Mucosa of descending colon (tissue), 3 donors: ENCODE measurements around the gene PICALM. TPM values are rescaled to one million over a fixed set of nuclear protein-coding genes. Genes with fewer than 3 reads are reported as not detected.
"Not testable (repeated sequence)": the region's sequence is repeated elsewhere in the genome, so short reads cannot be mapped to it uniquely, and the experiment has no call there.

Experiments
- ATAC-seq: fragments of 200-7000 bp; cut with Tn5 transposase; one replicate; pipeline ENCODE4 v1.9.1; 2020; ENCODE audit warnings: mild to moderate bottlenecking, moderate library complexity
- DNase-seq, 3 donors: peaks; one replicate each; pipeline ENCODE4 v3.0.0-alpha.2; 2020
- H3K36me3 ChIP-seq: fragments of 200-600 bp; one replicate; pipeline ENCODE4 v1.8.0; 2021; ENCODE audit warnings: low read depth, mild to moderate bottlenecking
- H3K4me1 ChIP-seq: fragments of 200-600 bp; one replicate; pipeline ENCODE4 v1.8.0; 2021; ENCODE audit warnings: low read depth, mild to moderate bottlenecking
- H3K4me3 ChIP-seq: fragments of 200-600 bp; one replicate; pipeline ENCODE4 v1.8.0; 2021; ENCODE audit warnings: mild to moderate bottlenecking
- H3K9me3 ChIP-seq: fragments of 200-600 bp; one replicate; pipeline ENCODE4 v1.8.0; 2021; ENCODE audit warnings: mild to moderate bottlenecking
- intact Hi-C, 2 donors: fragments of 100-400 bp; cut with DNase I in 1 of 2; cut with micrococcal nuclease in 1 of 2; formaldehyde crosslinking; loops; one replicate each; pipeline versions ENCODE4 v1.11.0 to v1.11.1; 2022; cut with DNase I, micrococcal nuclease
- total RNA-seq, 3 donors: library from RNA; stranded (reverse); fragmentation: NEBNext Ultra II Directional in 2 of 3; extraction: Animal tissue kit (Norgen Biotek cat#: 25700) in 2 of 3; gene quantifications; one replicate each; pipeline versions ENCODE4 v1.2.1 to v1.2.4, GENCODE V29; 2021 to 2023
- TF ChIP-seq, protein P1 (sequence below): fragments of 200-600 bp; IDR thresholded peaks from one replicate; pipeline ENCODE4 v1.8.0; 2022; ENCODE audit warnings: antibody characterized with exemption, mild to moderate bottlenecking
- donor health status: DM: no; HTN: no; CAD: no; lungs with moderate emphysema.
- donor health status: DM: no; HTN: no; CAD: no.
- donor health status: DM: no; HTN: yes; CAD: no.

The PICALM gene
- total RNA-seq, 3 donors from 2014 or later, result 163 to 174 (median 163) TPM

GRCh38 chr11:86115542-86116385 lies 46.9 kb upstream of the PICALM start:
- TF ChIP-seq, protein P1, sequence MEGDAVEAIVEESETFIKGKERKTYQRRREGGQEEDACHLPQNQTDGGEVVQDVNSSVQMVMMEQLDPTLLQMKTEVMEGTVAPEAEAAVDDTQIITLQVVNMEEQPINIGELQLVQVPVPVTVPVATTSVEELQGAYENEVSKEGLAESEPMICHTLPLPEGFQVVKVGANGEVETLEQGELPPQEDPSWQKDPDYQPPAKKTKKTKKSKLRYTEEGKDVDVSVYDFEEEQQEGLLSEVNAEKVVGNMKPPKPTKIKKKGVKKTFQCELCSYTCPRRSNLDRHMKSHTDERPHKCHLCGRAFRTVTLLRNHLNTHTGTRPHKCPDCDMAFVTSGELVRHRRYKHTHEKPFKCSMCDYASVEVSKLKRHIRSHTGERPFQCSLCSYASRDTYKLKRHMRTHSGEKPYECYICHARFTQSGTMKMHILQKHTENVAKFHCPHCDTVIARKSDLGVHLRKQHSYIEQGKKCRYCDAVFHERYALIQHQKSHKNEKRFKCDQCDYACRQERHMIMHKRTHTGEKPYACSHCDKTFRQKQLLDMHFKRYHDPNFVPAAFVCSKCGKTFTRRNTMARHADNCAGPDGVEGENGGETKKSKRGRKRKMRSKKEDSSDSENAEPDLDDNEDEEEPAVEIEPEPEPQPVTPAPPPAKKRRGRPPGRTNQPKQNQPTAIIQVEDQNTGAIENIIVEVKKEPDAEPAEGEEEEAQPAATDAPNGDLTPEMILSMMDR, result no peak
- Histone ChIP-seq H3K36me3 (no peaks in the 10 kb centered on the region), H3K4me1 (no peaks in the 10 kb centered on the region), H3K4me3 (no peak overlapping the region), H3K9me3 (no peaks in the 10 kb centered on the region)
- intact Hi-C loops, result no loop called here
- DNase-seq (no peak), ATAC-seq (no peak)

DNA sequence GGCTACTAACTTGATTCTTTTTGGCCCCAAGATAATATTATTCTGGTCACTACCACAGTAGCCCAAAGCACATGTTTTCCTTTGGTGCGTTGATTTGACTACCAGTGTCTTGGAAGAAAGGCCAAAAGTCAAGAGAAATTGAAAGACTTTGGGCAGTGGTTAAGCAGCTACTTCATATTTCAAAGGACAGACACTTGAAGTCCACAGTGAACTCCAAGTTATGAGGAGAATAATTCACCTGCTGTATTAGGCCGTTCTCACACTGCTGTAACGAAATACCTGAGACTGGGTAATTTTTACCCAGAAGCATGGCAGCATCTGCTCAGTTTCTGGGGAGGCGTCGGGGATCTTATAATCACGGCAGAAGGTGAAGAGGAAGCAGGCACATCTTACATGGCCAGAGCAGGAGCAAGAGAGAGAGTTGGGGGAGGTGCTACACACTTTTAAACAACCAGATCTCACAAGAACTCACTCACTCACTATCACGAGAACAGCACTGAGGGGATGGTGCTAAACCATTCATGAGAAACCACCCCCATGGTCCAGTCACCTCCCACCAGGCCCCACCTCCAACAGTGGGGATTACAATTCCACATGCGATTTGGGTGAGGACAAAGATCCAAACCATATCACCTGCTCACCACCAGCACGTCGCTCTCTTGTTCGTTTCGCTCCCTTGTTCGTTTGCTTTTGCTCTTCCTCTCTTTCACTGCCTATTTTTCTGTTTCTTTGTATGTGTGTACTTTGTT lies 40.2 kb upstream of the PICALM start:
- intact Hi-C loops, result no loop called here
- DNase-seq (no peak), ATAC-seq (no peak)
- no peaks in the 10 kb centered on the region for H3K4me1 ChIP-seq
- no peaks in the 10 kb centered on the region for H3K36me3 ChIP-seq
- no peaks in the 10 kb centered on the region for H3K9me3 ChIP-seq
- TF ChIP-seq, protein P1, result no peak
- no peak overlapping the region for H3K4me3 ChIP-seq

DNA sequence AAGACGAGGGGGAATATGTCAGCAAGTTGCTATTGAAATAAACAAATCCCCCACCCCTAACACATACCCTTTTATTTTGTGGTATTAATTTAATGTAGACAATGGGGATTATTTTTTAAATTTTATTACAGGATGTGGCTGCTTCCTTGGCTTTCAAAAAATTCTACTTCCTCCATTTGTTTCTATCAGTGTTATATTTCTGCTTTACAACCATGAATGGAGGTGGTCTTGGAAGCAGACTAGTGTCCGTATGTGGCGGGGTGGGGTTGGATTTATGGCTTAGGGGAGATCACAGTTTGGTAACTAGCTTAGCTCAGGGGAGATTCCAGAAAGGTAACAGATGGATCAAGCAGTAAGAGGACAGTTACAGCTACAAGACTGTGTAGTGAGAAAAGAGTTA lies 39.3 kb upstream of the PICALM start:
- DNase-seq, result no peak
- intact Hi-C loops, result no loop called here
- H3K9me3 ChIP-seq, result no peaks in the 10 kb centered on the region
- no peaks in the 10 kb centered on the region for H3K36me3 ChIP-seq
- no peaks in the 10 kb centered on the region for H3K4me1 ChIP-seq
- no peak for ATAC-seq
- TF ChIP-seq, protein P1, result no peak
- no peak overlapping the region for H3K4me3 ChIP-seq

GRCh38 chr11:86106916-86107315 lies 38.0 kb upstream of the PICALM start:
- intact Hi-C loops, result no loop called here
- TF ChIP-seq, protein P1, result no peak
- ATAC-seq, result no peak

GRCh38 chr11:86106031-86106430 lies 37.1 kb upstream of the PICALM start:
- H3K4me3 ChIP-seq, H3K36me3 ChIP-seq, H3K9me3 ChIP-seq, intact Hi-C loops, ATAC-seq, DNase-seq, H3K4me1 ChIP-seq: not testable (repeated sequence)

More at GRCh38 chr11:86106916-86107315, 38.0 kb upstream of the PICALM start:
- Histone ChIP-seq H3K36me3 (no peaks in the 10 kb centered on the region), H3K9me3 (no peaks in the 10 kb centered on the region), H3K4me3 (no peak overlapping the region), H3K4me1 (no peaks in the 10 kb centered on the region)
- no peak for DNase-seq

DNA sequence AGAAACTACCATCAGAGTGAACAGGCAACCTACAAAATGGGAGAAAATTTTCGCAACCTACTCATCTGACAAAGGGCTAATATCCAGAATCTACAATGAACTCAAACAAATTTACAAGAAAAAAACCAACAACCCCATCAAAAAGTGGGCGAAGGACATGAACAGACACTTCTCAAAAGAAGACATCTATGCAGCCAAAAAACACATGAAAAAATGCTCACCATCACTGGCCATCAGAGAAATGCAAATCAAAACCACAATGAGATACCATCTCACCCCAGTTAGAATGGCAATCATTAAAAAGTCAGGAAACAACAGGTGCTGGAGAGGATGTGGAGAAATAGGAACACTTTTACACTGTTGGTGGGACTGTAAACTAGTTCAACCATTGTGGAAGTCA lies 36.7 kb upstream of the PICALM start:
- H3K36me3 ChIP-seq, H3K4me3 ChIP-seq, DNase-seq, ATAC-seq, H3K9me3 ChIP-seq, H3K4me1 ChIP-seq, intact Hi-C loops: not testable (repeated sequence)
